Panc1 (cell line): ENCODE results near the gene UBQLN4. TPM values are rescaled to one million over a fixed set of nuclear protein-coding genes. Genes with fewer than 3 reads are reported as not detected.

Source experiments
- ATAC-seq: fragments of 200-7000 bp; cut with Tn5 transposase; 2 replicates; pipeline ENCODE4 v1.9.1; 2020; ENCODE audit warnings: mild to moderate bottlenecking, moderate library complexity
- BruUV-seq: library from RNA; stranded (reverse); fragments of 400-500 nt; replicated peaks from 2 replicates; lab custom pipeline; 2021; lab: Mats Ljungman, UMichigan
- CTCF ChIA-PET: fragments of 300-600 bp; sonication (Branson Sonifier 250); formaldehyde crosslinking; loops from one replicate; lab custom pipeline; 2022; ENCODE audit warnings: antibody characterized with exemption; lab: Charles Lee
- POLR2A ChIA-PET: fragments of 300-600 bp; sonication (Branson Sonifier 250); formaldehyde crosslinking; loops from one replicate; lab custom pipeline; 2022; ENCODE audit warnings: antibody characterized with exemption; lab: Charles Lee
- DNase-seq: peaks from one replicate; pipeline ENCODE4 v3.0.0-alpha.2; 2010; ENCODE audit warnings: low read depth, low spot score
- H3K27ac ChIP-seq: 2 replicates; pipeline ENCODE4 v1.5.1; 2011; ENCODE audit warnings: mild to moderate bottlenecking, low read length, inconsistent platforms
- H3K27me3 ChIP-seq: fragments of 200-500 bp; sonication (Bioruptor generic); 2 replicates; pipeline ENCODE4 v1.6.0; 2014; ENCODE audit warnings: low read length, inconsistent platforms; ENCODE audit not compliant: control insufficient read depth, insufficient read depth
- H3K36me3 ChIP-seq: fragments of 200-500 bp; sonication (Bioruptor generic); 2 replicates; pipeline ENCODE4 v1.5.1; 2014; ENCODE audit warnings: inconsistent platforms, mild to moderate bottlenecking, low read length, moderate library complexity; ENCODE audit not compliant: control insufficient read depth, insufficient read depth
- H3K4me1 ChIP-seq: 2 replicates; pipeline ENCODE4 v1.5.1; 2011; ENCODE audit warnings: inconsistent platforms, mild to moderate bottlenecking, low read length, moderate library complexity; ENCODE audit not compliant: control insufficient read depth, insufficient read depth
- H3K4me3 ChIP-seq, 2 experiments: 2 replicates each; pipeline ENCODE4 v1.5.1; 2011 to 2012; ENCODE audit warnings: low read depth in 2 of 2, low read length in 2 of 2, mild to moderate bottlenecking in 2 of 2, inconsistent platforms in 1 of 2, moderate library complexity in 1 of 2
- H3K9me3 ChIP-seq: fragments of 200-500 bp; sonication (Bioruptor generic); 2 replicates; pipeline ENCODE4 v1.5.1; 2014; ENCODE audit warnings: low read depth, mild to moderate bottlenecking, inconsistent platforms, low read length, moderate library complexity; ENCODE audit not compliant: control insufficient read depth, insufficient read depth
- CTCF ChIP-seq: fragments of 450-650 bp; IDR thresholded peaks from 2 replicates; pipeline ENCODE4 v1.5.1; 2017; ENCODE audit warnings: mild to moderate bottlenecking
- POLR2AphosphoS5 ChIP-seq: IDR thresholded peaks from 2 replicates; pipeline ENCODE4 v1.6.1; 2012; ENCODE audit warnings: mild to moderate bottlenecking, low read depth, low read length, moderate library complexity
- REST ChIP-seq, 2 experiments: IDR thresholded peaks; 2 replicates each; pipeline ENCODE4 v1.6.1; 2011 to 2012; ENCODE audit warnings: low read depth in 2 of 2, control low read depth in 1 of 2, low read length in 1 of 2, mild to moderate bottlenecking in 1 of 2, moderate library complexity in 1 of 2; ENCODE audit not compliant: insufficient read depth in 1 of 2
- SIN3A ChIP-seq: IDR thresholded peaks from 2 replicates; pipeline ENCODE4 v1.6.1; 2012; ENCODE audit warnings: low read depth, mild to moderate bottlenecking, low read length, moderate library complexity, borderline replicate concordance; ENCODE audit not compliant: insufficient read depth
- TCF7L2 ChIP-seq: IDR thresholded peaks from 2 replicates; pipeline ENCODE4 v1.6.1; 2011; ENCODE audit warnings: mild to moderate bottlenecking, low read depth, low read length, inconsistent platforms
- in situ Hi-C: cut with HindIII; loops from 2 replicates; pipeline ENCODE4 v1.10.0; 2016; ENCODE audit warnings: low sequenced_read_pairs, low pct_unique_long_range_greater_than_20kb
- intact Hi-C: fragments of 100-400 bp; cut with micrococcal nuclease; formaldehyde crosslinking; loops from one replicate; pipeline ENCODE4 v1.10.0; 2022; ENCODE audit not compliant: unreplicated experiment
- total RNA-seq: library from RNA; stranded (reverse); gene quantifications from one replicate; pipeline ENCODE4 v1.2.1, GENCODE V29; 2021; ENCODE audit not compliant: unreplicated experiment

UBQLN4 gene
- total RNA-seq, 1 experiment from 2014 or later = 60.0 TPM

DNA sequence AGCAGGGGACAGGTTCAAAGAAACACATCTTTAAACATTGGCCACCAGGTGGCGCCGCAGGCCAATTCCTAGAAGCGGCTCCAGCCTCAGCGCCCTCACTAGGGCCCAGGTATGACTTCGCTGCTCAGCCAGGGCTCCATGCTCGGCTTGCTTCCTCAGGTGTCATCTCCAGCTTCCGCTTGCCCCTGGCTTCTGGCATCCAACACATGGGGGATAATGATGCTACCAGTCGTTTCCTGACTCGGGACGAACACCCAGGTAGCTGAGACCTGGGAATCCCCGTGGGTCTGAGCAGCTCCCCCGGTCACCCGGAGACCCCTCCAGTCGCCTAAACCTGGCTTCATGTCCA lies 37.2 kb upstream of the UBQLN4 start:
- TF ChIP-seq TCF7L2 = no peak
- no peak for TF ChIP-seq REST (IDR thresholded peaks at IDR 0.05; ENCODE audit: insufficient read depth in 1 of 2, low read depth in 2 of 2, low read length in 1 of 2)
- peak; percentile 91 for TF ChIP-seq CTCF
- no peak for TF ChIP-seq SIN3A
- POLR2A ChIA-PET = no interaction called here
- no peak overlapping the region for H3K27ac ChIP-seq

DNA sequence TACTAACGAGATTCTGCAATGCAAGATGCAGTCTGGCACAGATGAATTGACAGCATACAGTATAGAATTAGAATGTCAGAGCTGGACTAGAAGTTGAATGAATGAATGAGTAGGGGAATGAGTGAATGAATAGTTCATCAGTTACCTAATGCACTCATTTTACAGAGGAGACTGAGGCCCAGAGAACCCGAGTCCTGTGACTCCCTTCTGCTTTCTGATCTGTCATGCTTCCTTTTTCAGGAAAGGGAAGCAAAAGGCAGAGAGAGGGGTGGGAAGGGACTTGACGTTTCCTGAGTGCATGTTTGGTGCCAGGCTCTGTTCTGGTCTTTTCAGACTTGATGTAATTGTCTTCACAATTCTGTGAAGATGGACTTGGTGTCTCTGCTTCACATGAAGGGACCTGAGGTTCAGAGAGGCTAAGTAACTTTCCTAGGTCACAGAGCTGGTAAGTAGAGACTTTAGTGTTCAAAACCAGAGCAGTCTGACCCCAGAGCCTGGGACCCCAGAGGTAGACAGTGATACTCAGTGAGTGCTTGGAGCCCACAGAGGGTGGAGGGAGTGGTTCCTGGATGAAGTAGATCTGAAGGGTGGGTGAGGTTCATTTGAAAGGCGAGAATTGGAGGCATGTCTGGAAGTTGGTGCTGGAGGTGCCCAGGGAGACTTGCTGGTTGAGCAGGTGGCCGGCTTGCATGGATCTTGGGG lies 36.7 kb upstream of the UBQLN4 start:
- ChIA-PET POLR2A (interaction anchor here (0.7 kb wide), 1 partner anchor 27 kb away, joined by 8 read pairs; no protein-coding TSS in a partner anchor), CTCF (no interaction called here)
- Histone ChIP-seq H3K4me3 (no peak overlapping the region), H3K36me3 (no peaks in the 10 kb centered on the region), H3K27me3 (no peaks in the 10 kb centered on the region), H3K9me3 (no peaks in the 10 kb centered on the region), H3K27ac (no peak overlapping the region), H3K4me1 (peaks cover 9% of the 10 kb centered on the region; the same call in 1 of the 2 replicates)
- ATAC-seq (peak; percentile 57), DNase-seq (no peak)
- in situ Hi-C loops = no loop called here
- intact Hi-C loops = loop anchor here (2.0 kb wide), 1 partner anchor 135 kb away; no protein-coding TSS in a partner anchor
- BruUV-seq = TSS peak; percentile 60
- TF ChIP-seq TCF7L2 (no peak), REST (IDR thresholded peaks at IDR 0.05; ENCODE audit: insufficient read depth in 1 of 2, low read depth in 2 of 2, low read length in 1 of 2) (no peak), SIN3A (no peak), POLR2AphosphoS5 (no peak), CTCF (no peak)

More for the DNA sequence above, 37.2 kb upstream of the UBQLN4 start:
- intact Hi-C loops (loop anchor here (2.0 kb wide), 1 partner anchor 134 kb away; no protein-coding TSS in a partner anchor), in situ Hi-C loops (no loop called here)
- ATAC-seq = peak; percentile 98
- no peak for DNase-seq
- no peak overlapping the region for H3K4me3 ChIP-seq
- H3K36me3 ChIP-seq = no peaks in the 10 kb centered on the region
- peaks cover 10% of the 10 kb centered on the region; the same call in 1 of the 2 replicates for H3K4me1 ChIP-seq
- no peaks in the 10 kb centered on the region for H3K27me3 ChIP-seq
- no TSS peak for BruUV-seq
- H3K9me3 ChIP-seq = no peaks in the 10 kb centered on the region
- CTCF ChIA-PET = interaction anchor here (0.6 kb wide), 4 partner anchors 12 to 268 kb away, joined by 3 to 7 read pairs (median 3); no protein-coding TSS in a partner anchor
